Progenitor cell of endocrine pancreas (in vitro differentiated cells): ENCODE results near the gene DCDC2B. TPM values are rescaled to one million over a fixed set of nuclear protein-coding genes. Genes with fewer than 3 reads are reported as not detected.

ENCODE experiments used
- DNase-seq: peaks from one replicate; pipeline ENCODE4 v3.0.0; 2021; ENCODE audit warnings: low spot score; ENCODE audit not compliant: unreplicated experiment
- H3K27ac Mint-ChIP-seq: 2 replicates; pipeline ENCODE4 v1.8.0; 2021; ENCODE audit warnings: mild to moderate bottlenecking, moderate library complexity, mixed read lengths
- H3K27me3 Mint-ChIP-seq: 2 replicates; pipeline ENCODE4 v1.8.0; 2021; ENCODE audit warnings: mixed read lengths
- H3K36me3 Mint-ChIP-seq: 2 replicates; pipeline ENCODE4 v1.8.0; 2022; ENCODE audit warnings: mixed read lengths; ENCODE audit not compliant: insufficient read depth
- H3K4me1 Mint-ChIP-seq: 2 replicates; pipeline ENCODE4 v1.8.0; 2021; ENCODE audit warnings: low read depth, mixed read lengths
- H3K4me3 Mint-ChIP-seq: 2 replicates; pipeline ENCODE4 v1.8.0; 2021; ENCODE audit warnings: low read depth, mild to moderate bottlenecking, moderate library complexity, mixed read lengths
- H3K9me3 Mint-ChIP-seq: 2 replicates; pipeline ENCODE4 v1.8.0; 2021; ENCODE audit warnings: low read depth, mixed read lengths
- total RNA-seq: library from RNA; stranded (reverse); gene quantifications from 2 replicates; pipeline ENCODE4 v1.2.1, GENCODE V29; 2021
- TF ChIP-seq, protein P1 (sequence below): fragments of 200-600 bp; sonication (generic); IDR thresholded peaks from one replicate; pipeline ENCODE4 v1.5.0; 2021; ENCODE audit warnings: antibody characterized with exemption, mild to moderate bottlenecking; ENCODE audit not compliant: unreplicated experiment

DCDC2B gene
- total RNA-seq, 1 donor from 2014 or later = not detected

DNA sequence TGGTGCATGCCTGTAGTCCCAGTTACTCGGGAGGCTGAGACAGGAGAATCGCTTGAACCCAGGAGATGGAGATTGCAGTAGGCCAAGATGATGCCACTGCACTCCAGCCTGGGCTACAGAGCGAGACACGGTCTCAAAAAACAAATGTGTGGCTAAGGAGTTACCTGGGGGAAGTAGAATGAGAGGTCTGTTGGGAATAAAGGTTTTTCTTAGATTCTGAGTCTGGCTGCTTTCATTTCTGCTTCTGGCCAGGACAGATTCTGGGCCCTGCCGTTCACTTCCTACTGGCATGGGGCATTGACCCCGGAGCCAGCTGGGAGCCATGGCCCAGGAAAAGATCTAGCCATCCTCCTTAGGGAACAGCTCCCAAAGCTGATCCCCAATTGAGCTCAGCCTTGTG, 420 bp upstream of the DCDC2B start:
- no peak for DNase-seq
- H3K27ac Mint-ChIP-seq = no peak overlapping the region
- no peaks in the 10 kb centered on the region for H3K9me3 Mint-ChIP-seq
- TF ChIP-seq, protein P1, sequence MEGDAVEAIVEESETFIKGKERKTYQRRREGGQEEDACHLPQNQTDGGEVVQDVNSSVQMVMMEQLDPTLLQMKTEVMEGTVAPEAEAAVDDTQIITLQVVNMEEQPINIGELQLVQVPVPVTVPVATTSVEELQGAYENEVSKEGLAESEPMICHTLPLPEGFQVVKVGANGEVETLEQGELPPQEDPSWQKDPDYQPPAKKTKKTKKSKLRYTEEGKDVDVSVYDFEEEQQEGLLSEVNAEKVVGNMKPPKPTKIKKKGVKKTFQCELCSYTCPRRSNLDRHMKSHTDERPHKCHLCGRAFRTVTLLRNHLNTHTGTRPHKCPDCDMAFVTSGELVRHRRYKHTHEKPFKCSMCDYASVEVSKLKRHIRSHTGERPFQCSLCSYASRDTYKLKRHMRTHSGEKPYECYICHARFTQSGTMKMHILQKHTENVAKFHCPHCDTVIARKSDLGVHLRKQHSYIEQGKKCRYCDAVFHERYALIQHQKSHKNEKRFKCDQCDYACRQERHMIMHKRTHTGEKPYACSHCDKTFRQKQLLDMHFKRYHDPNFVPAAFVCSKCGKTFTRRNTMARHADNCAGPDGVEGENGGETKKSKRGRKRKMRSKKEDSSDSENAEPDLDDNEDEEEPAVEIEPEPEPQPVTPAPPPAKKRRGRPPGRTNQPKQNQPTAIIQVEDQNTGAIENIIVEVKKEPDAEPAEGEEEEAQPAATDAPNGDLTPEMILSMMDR = no peak
- H3K4me3 Mint-ChIP-seq = no peak overlapping the region
- H3K27me3 Mint-ChIP-seq = no peaks in the 10 kb centered on the region
- peaks cover 1% of the 10 kb centered on the region for H3K36me3 Mint-ChIP-seq
- H3K4me1 Mint-ChIP-seq = peaks cover 8% of the 10 kb centered on the region

DNA sequence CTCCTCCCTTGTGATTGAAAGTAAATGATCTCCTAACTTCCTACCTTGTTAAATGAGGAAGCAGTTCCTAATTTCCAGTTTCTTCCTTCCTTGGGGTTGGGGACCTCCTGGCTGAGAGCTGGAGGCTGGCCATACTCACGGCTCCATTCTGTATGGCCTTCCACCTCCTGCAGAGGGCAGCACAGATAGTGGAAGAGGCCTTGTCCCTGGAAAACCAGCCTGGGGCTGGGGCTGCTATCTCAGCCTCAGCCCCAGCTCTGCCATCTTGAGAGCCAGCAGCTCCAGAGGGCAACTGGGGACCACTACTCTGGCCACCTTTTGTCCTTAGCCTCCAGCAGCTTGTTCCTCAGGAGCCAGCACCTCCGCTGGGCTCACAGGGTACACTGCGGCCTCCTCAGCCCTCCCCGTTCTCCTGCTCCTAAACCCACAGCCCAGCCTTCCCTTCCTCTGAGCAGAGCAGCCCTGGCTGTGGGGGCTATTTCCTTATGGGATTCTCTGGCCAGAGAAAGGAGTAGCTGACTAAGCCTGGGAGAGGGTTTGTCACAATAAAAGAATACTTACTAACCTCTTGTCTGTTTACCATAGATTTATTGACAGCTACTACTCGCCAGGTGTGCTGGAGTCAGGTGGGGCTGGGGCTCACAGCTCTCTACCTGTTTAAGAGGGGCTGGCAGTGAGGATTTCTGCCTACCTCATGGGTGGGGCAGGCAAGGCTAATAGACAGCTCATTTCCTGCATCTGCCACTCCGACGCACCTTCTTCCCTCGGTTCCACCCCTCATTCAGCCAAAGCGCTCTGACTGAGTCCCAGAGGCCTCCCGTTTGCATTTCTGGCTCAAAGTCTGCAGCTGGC, 7.0 kb downstream of the DCDC2B start:
- peaks cover 7% of the 10 kb centered on the region for H3K4me1 Mint-ChIP-seq
- H3K27me3 Mint-ChIP-seq = no peaks in the 10 kb centered on the region
- peaks cover 3% of the 10 kb centered on the region for H3K36me3 Mint-ChIP-seq
- no peaks in the 10 kb centered on the region for H3K9me3 Mint-ChIP-seq
- peak; percentile 34 for DNase-seq
- TF ChIP-seq, protein P1 = peak; percentile 73
- no peak overlapping the region for H3K4me3 Mint-ChIP-seq
- peak overlapping the region; percentile 73 for H3K27ac Mint-ChIP-seq

DNA sequence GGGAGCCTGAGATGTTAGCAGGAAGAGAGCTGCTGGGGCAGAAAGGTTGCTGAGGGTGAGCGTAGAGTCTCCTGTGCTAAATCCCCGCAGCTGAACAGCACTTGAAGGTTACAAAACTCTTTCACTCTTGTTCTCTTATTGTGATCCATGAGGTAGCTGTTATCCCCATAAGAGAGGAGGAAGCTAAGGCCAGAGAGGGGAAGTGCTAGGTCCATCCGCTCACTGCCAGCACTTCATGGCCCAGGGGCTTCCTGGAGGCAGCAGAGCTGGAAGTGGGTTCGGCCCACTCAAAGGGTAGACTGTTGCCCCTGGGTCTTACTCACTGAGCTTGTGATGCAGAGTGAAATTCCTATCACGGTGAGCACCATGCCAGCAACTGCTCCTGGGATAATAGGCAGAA, 7.7 kb downstream of the DCDC2B start:
- H3K4me3 Mint-ChIP-seq = no peak overlapping the region
- H3K4me1 Mint-ChIP-seq = peaks cover 13% of the 10 kb centered on the region
- no peak overlapping the region for H3K27ac Mint-ChIP-seq
- no peaks in the 10 kb centered on the region for H3K9me3 Mint-ChIP-seq
- no peak for DNase-seq
- H3K27me3 Mint-ChIP-seq = no peaks in the 10 kb centered on the region
- peaks cover 3% of the 10 kb centered on the region for H3K36me3 Mint-ChIP-seq
- TF ChIP-seq, protein P1 = no peak

DNA sequence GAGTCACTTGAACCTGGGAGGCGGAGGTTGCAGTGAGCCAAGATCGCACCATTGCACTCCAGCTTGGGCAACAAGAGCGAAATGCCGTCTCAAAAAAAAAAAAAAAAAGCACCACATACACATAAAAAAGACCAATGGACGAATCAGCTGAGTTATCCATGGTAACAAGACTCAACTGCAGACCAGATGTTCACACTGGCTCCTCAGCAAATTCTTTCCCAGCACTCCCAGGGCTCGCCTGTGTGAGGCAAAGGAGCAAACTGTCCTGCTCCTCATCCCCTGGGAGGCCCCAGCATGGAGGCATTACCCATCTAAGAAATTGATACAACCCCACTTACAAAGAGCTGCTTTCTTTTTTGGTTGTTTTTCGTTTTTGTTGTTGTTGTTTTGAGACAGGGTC, 10.1 kb downstream of the DCDC2B start:
- Mint-ChIP-seq H3K27ac (no peak overlapping the region), H3K27me3 (no peaks in the 10 kb centered on the region), H3K4me3 (no peak overlapping the region), H3K4me1 (peaks cover 22% of the 10 kb centered on the region), H3K9me3 (no peaks in the 10 kb centered on the region), H3K36me3 (peaks cover 4% of the 10 kb centered on the region)
- TF ChIP-seq, protein P1 = no peak
- DNase-seq = no peak

DNA sequence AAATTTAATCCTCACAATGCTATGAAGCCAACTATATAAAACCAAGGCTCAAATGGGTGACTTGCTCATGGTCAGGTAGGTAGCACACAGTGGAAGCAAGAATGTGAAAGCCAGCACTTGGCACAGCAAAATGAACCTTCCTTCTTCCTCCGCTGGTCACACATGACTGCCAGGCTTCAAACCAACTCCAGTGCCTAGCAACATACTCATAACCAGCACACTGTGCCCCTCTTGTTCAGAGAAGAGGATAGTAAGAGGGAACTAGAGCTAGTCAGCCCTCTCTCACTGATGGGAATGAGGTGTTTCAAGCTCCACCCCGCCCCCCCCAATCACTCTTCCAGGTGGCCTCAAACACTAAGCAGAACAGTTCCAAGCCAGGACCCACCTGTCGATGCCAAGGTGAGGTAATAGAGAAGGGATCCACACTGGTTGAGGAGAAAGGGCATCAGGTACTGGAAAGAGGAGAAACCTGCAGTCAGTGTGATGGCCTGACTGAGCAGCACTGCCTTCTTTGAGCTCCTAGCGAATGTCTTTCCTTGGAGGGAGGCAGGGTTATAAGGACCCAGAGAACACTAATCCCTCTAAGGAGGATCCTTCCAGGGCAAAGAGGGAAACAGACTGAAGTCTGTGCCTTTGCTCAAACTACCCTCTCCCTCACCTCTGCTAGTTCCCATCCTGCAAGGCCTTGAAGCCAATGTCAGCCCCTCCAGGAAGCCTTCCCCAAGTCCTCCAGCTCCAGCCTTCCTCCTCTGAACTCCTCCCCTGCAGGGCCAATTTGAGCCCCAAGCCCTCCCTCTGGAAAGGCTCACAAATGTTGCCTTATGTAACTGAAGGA, 12.1 kb downstream of the DCDC2B start:
- Mint-ChIP-seq H3K27me3 (no peaks in the 10 kb centered on the region), H3K27ac (peak overlapping the region; percentile 98), H3K4me3 (peak overlapping the region; percentile 98), H3K9me3 (no peaks in the 10 kb centered on the region), H3K4me1 (peaks cover 23% of the 10 kb centered on the region), H3K36me3 (peaks cover 6% of the 10 kb centered on the region)
- no peak for DNase-seq
- TF ChIP-seq, protein P1 = no peak
